ENCODE data around the gene PDE10A.

Gene PDE10A

GRCh38 chr6:165640806-165641205 lies 22.2 kb downstream of the PDE10A start (continued):
- no peak for TF ChIP-seq TSHZ2 (CRISPR knock-in tag; IDR thresholded peaks at IDR 0.05)
- no peak for TF ChIP-seq PATZ1 (CRISPR knock-in tag; IDR thresholded peaks at IDR 0.05; ENCODE audit: borderline replicate concordance)

GRCh38 chr6:165638530-165638929 lies 24.5 kb downstream of the PDE10A start:
- no peak for ATAC-seq

More at GRCh38 chr6:165638530-165638929, 24.5 kb downstream of the PDE10A start:
- TF ChIP-seq ARNTL (CRISPR knock-in tag; IDR thresholded peaks at IDR 0.05; ENCODE audit: borderline replicate concordance, low read depth) (no peak), CSDC2 (CRISPR knock-in tag; IDR thresholded peaks at IDR 0.05) (no peak), PPARA (CRISPR knock-in tag; IDR thresholded peaks at IDR 0.05; ENCODE audit: borderline replicate concordance) (no peak), ISL1 (CRISPR knock-in tag; IDR thresholded peaks at IDR 0.05) (no peak), GLIS3 (CRISPR knock-in tag; IDR thresholded peaks at IDR 0.05) (no peak), BACH2 (CRISPR knock-in tag; IDR thresholded peaks at IDR 0.05; ENCODE audit: borderline replicate concordance) (no peak), ZNF8 (CRISPR knock-in tag; IDR thresholded peaks at IDR 0.05) (no peak), SNAI2 (CRISPR knock-in tag; IDR thresholded peaks at IDR 0.05) (no peak), TSHZ2 (CRISPR knock-in tag; IDR thresholded peaks at IDR 0.05) (no peak), ZC3H10 (CRISPR knock-in tag; IDR thresholded peaks at IDR 0.05) (no peak), POU6F1 (CRISPR knock-in tag; IDR thresholded peaks at IDR 0.05; ENCODE audit: borderline replicate concordance, low read depth) (no peak), ZFP3 (CRISPR knock-in tag; IDR thresholded peaks at IDR 0.05) (no peak), ZFP30 (CRISPR knock-in tag; IDR thresholded peaks at IDR 0.05) (no peak), PATZ1 (CRISPR knock-in tag; IDR thresholded peaks at IDR 0.05; ENCODE audit: borderline replicate concordance) (no peak), ESRRG (CRISPR knock-in tag; IDR thresholded peaks at IDR 0.05) (no peak), TCF4 (CRISPR knock-in tag; IDR thresholded peaks at IDR 0.05; ENCODE audit: borderline replicate concordance) (no peak), RARB (CRISPR knock-in tag; IDR thresholded peaks at IDR 0.05) (no peak), TOX (CRISPR knock-in tag; IDR thresholded peaks at IDR 0.05; ENCODE audit: borderline replicate concordance) (no peak), OSR1 (CRISPR knock-in tag; IDR thresholded peaks at IDR 0.05) (no peak)

All from SK-N-SH treated with all-trans-retinoic acid at 6 μM for 48 hours (cell line).